ENCODE results near the gene BDKRB1. TPM values are rescaled to one million over a fixed set of nuclear protein-coding genes. Genes with fewer than 3 reads are reported as not detected.

Gene BDKRB1
- total RNA-seq, 1 donor from 2014 or later: 1.1 TPM

GRCh38 chr14:96233661-96234060 is 22.3 kb upstream of the BDKRB1 start:
- Histone ChIP-seq H3K4me3 (ENCODE audit: low read depth, low read length) (no peak overlapping the region), H3K27me3 (ENCODE audit: control insufficient read depth, insufficient read depth, low read length) (no peaks in the 10 kb centered on the region), H3K36me3 (ENCODE audit: control insufficient read depth, insufficient read depth, low read length) (peaks cover 1% of the 10 kb centered on the region)
- DNase-seq (ENCODE audit: low read depth) (no peak), FAIRE-seq (no peak)
- TF ChIP-seq, protein P1, sequence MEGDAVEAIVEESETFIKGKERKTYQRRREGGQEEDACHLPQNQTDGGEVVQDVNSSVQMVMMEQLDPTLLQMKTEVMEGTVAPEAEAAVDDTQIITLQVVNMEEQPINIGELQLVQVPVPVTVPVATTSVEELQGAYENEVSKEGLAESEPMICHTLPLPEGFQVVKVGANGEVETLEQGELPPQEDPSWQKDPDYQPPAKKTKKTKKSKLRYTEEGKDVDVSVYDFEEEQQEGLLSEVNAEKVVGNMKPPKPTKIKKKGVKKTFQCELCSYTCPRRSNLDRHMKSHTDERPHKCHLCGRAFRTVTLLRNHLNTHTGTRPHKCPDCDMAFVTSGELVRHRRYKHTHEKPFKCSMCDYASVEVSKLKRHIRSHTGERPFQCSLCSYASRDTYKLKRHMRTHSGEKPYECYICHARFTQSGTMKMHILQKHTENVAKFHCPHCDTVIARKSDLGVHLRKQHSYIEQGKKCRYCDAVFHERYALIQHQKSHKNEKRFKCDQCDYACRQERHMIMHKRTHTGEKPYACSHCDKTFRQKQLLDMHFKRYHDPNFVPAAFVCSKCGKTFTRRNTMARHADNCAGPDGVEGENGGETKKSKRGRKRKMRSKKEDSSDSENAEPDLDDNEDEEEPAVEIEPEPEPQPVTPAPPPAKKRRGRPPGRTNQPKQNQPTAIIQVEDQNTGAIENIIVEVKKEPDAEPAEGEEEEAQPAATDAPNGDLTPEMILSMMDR (IDR thresholded peaks at IDR 0.05; ENCODE audit: insufficient read depth, low read length, severe bottlenecking): no peak

DNA sequence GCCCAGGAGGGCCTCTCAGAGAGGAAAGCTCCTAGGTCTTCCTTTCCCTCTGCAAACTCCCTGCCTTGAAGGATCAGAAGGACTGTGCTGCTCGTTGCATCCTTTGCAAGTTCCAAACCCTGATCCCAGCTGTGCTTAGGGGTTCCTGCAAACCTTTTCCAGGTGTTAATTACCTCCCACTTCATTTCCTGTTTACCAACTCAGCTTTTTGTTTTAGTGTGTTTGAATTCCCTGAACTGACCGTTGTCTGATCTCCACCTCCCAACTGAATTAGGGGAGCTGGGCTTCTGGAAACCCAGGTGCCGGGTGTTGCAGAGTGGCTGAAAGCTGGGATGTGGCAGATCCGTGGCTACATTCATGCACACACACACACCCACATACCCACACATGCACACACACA is 20.6 kb upstream of the BDKRB1 start:
- Histone ChIP-seq H3K36me3 (ENCODE audit: control insufficient read depth, insufficient read depth, low read length) (peaks cover 3% of the 10 kb centered on the region), H3K27me3 (ENCODE audit: control insufficient read depth, insufficient read depth, low read length) (no peaks in the 10 kb centered on the region), H3K4me3 (ENCODE audit: low read depth, low read length) (no peak overlapping the region)
- TF ChIP-seq, protein P1 (IDR thresholded peaks at IDR 0.05; ENCODE audit: insufficient read depth, low read length, severe bottlenecking): no peak
- FAIRE-seq (no peak), DNase-seq (ENCODE audit: low read depth) (no peak)

DNA sequence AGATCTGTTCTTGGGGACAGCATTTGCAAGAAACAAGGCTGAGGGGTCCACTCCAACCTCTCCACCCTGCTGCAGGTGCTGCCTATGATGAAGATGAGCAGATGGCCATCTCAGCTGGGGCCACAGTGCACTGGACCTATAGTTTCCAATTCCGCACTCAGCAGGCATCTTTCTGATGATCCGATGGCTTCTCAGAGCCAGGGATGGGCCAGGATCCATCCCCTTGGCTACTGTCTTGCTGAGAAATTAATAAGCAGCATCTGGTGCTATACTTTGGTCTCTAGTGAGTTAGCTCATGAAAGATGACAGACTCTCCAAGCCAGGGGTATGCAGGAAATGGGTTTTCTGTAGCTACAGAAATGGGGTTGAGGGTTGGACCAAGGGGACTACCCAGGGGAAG is 18.4 kb upstream of the BDKRB1 start:
- TF ChIP-seq, protein P1 (IDR thresholded peaks at IDR 0.05; ENCODE audit: insufficient read depth, low read length, severe bottlenecking): no peak
- Histone ChIP-seq H3K36me3 (ENCODE audit: control insufficient read depth, insufficient read depth, low read length) (peaks cover 9% of the 10 kb centered on the region), H3K4me3 (ENCODE audit: low read depth, low read length) (no peak overlapping the region), H3K27me3 (ENCODE audit: control insufficient read depth, insufficient read depth, low read length) (no peaks in the 10 kb centered on the region)
- FAIRE-seq (no peak), DNase-seq (ENCODE audit: low read depth) (no peak)

DNA sequence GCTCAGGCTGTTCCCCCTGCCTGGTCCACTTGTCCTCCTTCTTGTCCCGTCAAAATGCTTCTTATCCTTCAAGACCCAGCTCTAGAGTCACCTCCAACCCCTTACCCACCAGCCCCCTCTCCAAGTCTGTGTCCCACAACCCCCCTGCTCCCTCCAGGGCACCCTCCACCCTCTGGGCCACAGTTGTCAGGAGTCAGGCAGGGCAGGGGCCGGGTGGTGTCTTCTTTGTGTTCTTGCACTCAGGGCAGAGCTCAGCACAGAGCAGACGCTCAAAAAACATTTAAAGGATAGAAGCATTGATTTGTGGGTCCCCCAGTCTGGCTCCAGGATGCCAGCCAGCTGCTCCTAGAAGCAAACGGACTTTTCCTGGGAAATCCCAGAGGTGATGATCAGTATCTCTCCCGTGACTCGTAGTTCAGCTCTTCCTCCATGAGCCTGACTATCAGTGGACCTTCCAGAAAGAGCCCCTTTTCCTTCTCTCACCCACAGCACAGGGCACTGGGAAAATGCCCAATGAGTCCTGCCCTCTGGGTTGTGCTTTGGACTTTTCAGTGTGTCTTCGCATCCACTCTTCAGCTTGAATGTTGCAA is 17.2 kb upstream of the BDKRB1 start:
- H3K27me3 ChIP-seq (ENCODE audit: control insufficient read depth, insufficient read depth, low read length): no peaks in the 10 kb centered on the region
- DNase-seq (ENCODE audit: low read depth) (no peak), FAIRE-seq (no peak)
- H3K36me3 ChIP-seq (ENCODE audit: control insufficient read depth, insufficient read depth, low read length): peaks cover 9% of the 10 kb centered on the region
- no peak overlapping the region for H3K4me3 ChIP-seq (ENCODE audit: low read depth, low read length)
- TF ChIP-seq, protein P1 (IDR thresholded peaks at IDR 0.05; ENCODE audit: insufficient read depth, low read length, severe bottlenecking): no peak

- DNase-seq (ENCODE audit: low read depth) (no peak), FAIRE-seq (no peak)
- no peak overlapping the region for H3K4me3 ChIP-seq (ENCODE audit: low read depth, low read length)
- H3K27me3 ChIP-seq (ENCODE audit: control insufficient read depth, insufficient read depth, low read length): no peaks in the 10 kb centered on the region
- TF ChIP-seq, protein P1 (IDR thresholded peaks at IDR 0.05; ENCODE audit: insufficient read depth, low read length, severe bottlenecking): no peak
- peaks cover 9% of the 10 kb centered on the region for H3K36me3 ChIP-seq (ENCODE audit: control insufficient read depth, insufficient read depth, low read length)
Measured at GRCh38 chr14:96239711-96240141, 16.3 kb upstream of the BDKRB1 start.

GRCh38 chr14:96240641-96241040 is 15.4 kb upstream of the BDKRB1 start:
- FAIRE-seq (no peak), DNase-seq (ENCODE audit: low read depth) (no peak)
- Histone ChIP-seq H3K36me3 (ENCODE audit: control insufficient read depth, insufficient read depth, low read length) (peaks cover 9% of the 10 kb centered on the region), H3K27me3 (ENCODE audit: control insufficient read depth, insufficient read depth, low read length) (no peaks in the 10 kb centered on the region), H3K4me3 (ENCODE audit: low read depth, low read length) (no peak overlapping the region)
- TF ChIP-seq, protein P1 (IDR thresholded peaks at IDR 0.05; ENCODE audit: insufficient read depth, low read length, severe bottlenecking): no peak
